ENCODE measurements around the gene SRP9.

Gene SRP9

GRCh38 chr1:225827076-225827475, 49.5 kb downstream of the SRP9 start:
- TF ChIP-seq L3MBTL2 (conservative IDR thresholded peaks at IDR 0.05) (no peak), FOXM1 (IDR thresholded peaks at IDR 0.05; ENCODE audit: borderline replicate concordance) (no peak), SUZ12 (IDR thresholded peaks at IDR 0.05) (no peak), LEF1 (IDR thresholded peaks at IDR 0.05; ENCODE audit: borderline replicate concordance) (no peak), ZNF384 (IDR thresholded peaks at IDR 0.05) (no peak), NFRKB (IDR thresholded peaks at IDR 0.05) (no peak), TARDBP (IDR thresholded peaks at IDR 0.05) (no peak), HDGF (IDR thresholded peaks at IDR 0.05; ENCODE audit: borderline replicate concordance) (no peak), PKNOX1 (IDR thresholded peaks at IDR 0.05) (no peak), ARNT (IDR thresholded peaks at IDR 0.05) (no peak), FOXK2 (IDR thresholded peaks at IDR 0.05) (no peak), ELF4 (IDR thresholded peaks at IDR 0.05) (no peak), BHLHE40 (IDR thresholded peaks at IDR 0.05; ENCODE audit: borderline replicate concordance) (no peak)
- no peak for DNase-seq (ENCODE audit: extremely low spot score)
- ChIA-PET POLR2A (interaction anchor here (0.6 kb wide), 1 partner anchor 14 kb away, joined by 3 read pairs; no protein-coding TSS in a partner anchor), CTCF (interaction anchor here (1.3 to 2.7 kb wide), 2 partner anchors 17 to 353 kb away, joined by 3 to 6 read pairs; partner anchors contain the start of gene EPHX1)

GRCh38 chr1:225828706-225829345, 51.2 kb downstream of the SRP9 start:
- POLR2A ChIA-PET = no interaction called here
- TF ChIP-seq BHLHE40 (IDR thresholded peaks at IDR 0.05; ENCODE audit: borderline replicate concordance) (no peak), NFRKB (IDR thresholded peaks at IDR 0.05) (no peak), ZNF384 (IDR thresholded peaks at IDR 0.05) (no peak), CTBP1 (IDR thresholded peaks at IDR 0.05; ENCODE audit: borderline replicate concordance) (no peak), SUZ12 (IDR thresholded peaks at IDR 0.05) (no peak), HDGF (IDR thresholded peaks at IDR 0.05; ENCODE audit: borderline replicate concordance) (no peak), ELF4 (IDR thresholded peaks at IDR 0.05) (no peak), FOXK2 (IDR thresholded peaks at IDR 0.05) (no peak)
- DNase-seq (ENCODE audit: extremely low spot score) = no peak
- CTCF ChIA-PET = no interaction called here

GRCh38 chr1:225830841-225831240, 53.2 kb downstream of the SRP9 start:
- POLR2A ChIA-PET = no interaction called here
- DNase-seq (ENCODE audit: extremely low spot score) = no peak
- CTCF ChIA-PET = no interaction called here
- TF ChIP-seq SP1 (IDR thresholded peaks at IDR 0.05) = no peak
- TF ChIP-seq FOXA1 (IDR thresholded peaks at IDR 0.05) = no peak
- TF ChIP-seq LEF1 (IDR thresholded peaks at IDR 0.05; ENCODE audit: borderline replicate concordance) = no peak
- no peak for TF ChIP-seq FOXM1 (IDR thresholded peaks at IDR 0.05; ENCODE audit: borderline replicate concordance)
- TF ChIP-seq ELF4 (IDR thresholded peaks at IDR 0.05) = no peak
- TF ChIP-seq PKNOX1 (IDR thresholded peaks at IDR 0.05) = no peak
- no peak for TF ChIP-seq NFRKB (IDR thresholded peaks at IDR 0.05)
- no peak for TF ChIP-seq L3MBTL2 (conservative IDR thresholded peaks at IDR 0.05)
- no peak for TF ChIP-seq HDGF (IDR thresholded peaks at IDR 0.05; ENCODE audit: borderline replicate concordance)
- TF ChIP-seq SUZ12 (IDR thresholded peaks at IDR 0.05) = no peak
- no peak for TF ChIP-seq CTBP1 (IDR thresholded peaks at IDR 0.05; ENCODE audit: borderline replicate concordance)

GRCh38 chr1:225834417-225835329, 57.0 kb downstream of the SRP9 start:
- CTCF ChIA-PET = interaction anchor here (1.4 kb wide), 1 partner anchor 11 kb away, joined by 5 read pairs; no protein-coding TSS in a partner anchor

More at GRCh38 chr1:225834417-225835329, 57.0 kb downstream of the SRP9 start:
- DNase-seq (ENCODE audit: extremely low spot score) = no peak
- TF ChIP-seq ARNT (IDR thresholded peaks at IDR 0.05) (no peak), BHLHE40 (IDR thresholded peaks at IDR 0.05; ENCODE audit: borderline replicate concordance) (no peak), PKNOX1 (IDR thresholded peaks at IDR 0.05) (no peak), ELF4 (IDR thresholded peaks at IDR 0.05) (no peak), NFRKB (IDR thresholded peaks at IDR 0.05) (no peak), L3MBTL2 (conservative IDR thresholded peaks at IDR 0.05) (no peak), HDGF (IDR thresholded peaks at IDR 0.05; ENCODE audit: borderline replicate concordance) (no peak), ZNF384 (IDR thresholded peaks at IDR 0.05) (no peak; the same call in 1 of the 2 replicates), SP1 (IDR thresholded peaks at IDR 0.05) (no peak), TARDBP (IDR thresholded peaks at IDR 0.05) (no peak), FOXK2 (IDR thresholded peaks at IDR 0.05) (no peak), SUZ12 (IDR thresholded peaks at IDR 0.05) (no peak), CTBP1 (IDR thresholded peaks at IDR 0.05; ENCODE audit: borderline replicate concordance) (no peak), FOXM1 (IDR thresholded peaks at IDR 0.05; ENCODE audit: borderline replicate concordance) (no peak), LEF1 (IDR thresholded peaks at IDR 0.05; ENCODE audit: borderline replicate concordance) (no peak), FOXA1 (IDR thresholded peaks at IDR 0.05) (no peak)
- POLR2A ChIA-PET = interaction anchor here (1.3 kb wide), 1 partner anchor 57 kb away, joined by 3 read pairs; no protein-coding TSS in a partner anchor

Data from HEK293T (cell line).